Uterus (tissue), 4 donors: ENCODE results near the gene ACSF2. TPM values are rescaled to one million over a fixed set of nuclear protein-coding genes. Genes with fewer than 3 reads are reported as not detected.

Experiments used
- DNase-seq, 2 donors: peaks; one replicate each; pipeline ENCODE4 v3.0.0-alpha.2; 2019 to 2020
- H3K27ac ChIP-seq, 2 donors: fragments of 200-600 bp; sonication (generic); 1 replicate in 1 of 2; 2 replicates in 1 of 2; pipeline ENCODE4 v1.5.1; 2016 to 2018
- H3K27me3 ChIP-seq, 2 donors: fragments of 200-600 bp; sonication (generic); one replicate each; pipeline ENCODE4 v1.5.1; 2018 to 2019; ENCODE audit warnings: control low read depth in 1 of 2
- H3K36me3 ChIP-seq, 2 donors: fragments of 200-600 bp; sonication (generic); one replicate each; pipeline ENCODE4 v1.5.1; 2019; ENCODE audit warnings: control low read depth in 1 of 2
- H3K4me1 ChIP-seq, 2 donors: fragments of 200-600 bp; sonication (generic); one replicate each; pipeline ENCODE4 v1.5.1; 2018 to 2019; ENCODE audit warnings: control low read depth in 1 of 2
- H3K4me3 ChIP-seq, 2 donors: fragments of 200-600 bp; sonication (generic); 1 replicate in 1 of 2; 2 replicates in 1 of 2; pipeline ENCODE4 v1.5.1; 2018 to 2019; ENCODE audit warnings: mild to moderate bottlenecking in 1 of 2
- H3K9me3 ChIP-seq, 2 donors: fragments of 200-600 bp; sonication (generic); one replicate each; pipeline ENCODE4 v1.5.1; 2019; ENCODE audit warnings: control low read depth in 1 of 2
- POLR2A ChIP-seq, 2 donors: fragments of 450-650 bp; IDR thresholded peaks; one replicate each; pipeline ENCODE4 v1.6.1; 2016; ENCODE audit warnings: antibody characterized with exemption in 2 of 2, mild to moderate bottlenecking in 1 of 2, moderate library complexity in 1 of 2
- intact Hi-C: fragments of 100-400 bp; cut with DNase I; formaldehyde crosslinking; loops from one replicate; pipeline ENCODE4 v1.15.1; 2023; ENCODE audit warnings: low total_unique reads
- total RNA-seq, 4 donors: library from RNA; depleted of rRNA in 3 of 4; stranded (reverse); fragments of >200 nt in 3 of 4; gene quantifications; one replicate each; pipeline versions ENCODE4 v1.1.0 to v1.2.4, GENCODE V29; 2014 to 2023
- TF ChIP-seq, protein P1 (sequence below), 4 experiments: fragments of 200-600 bp in 2 of 4; fragments of 450-650 bp in 2 of 4; sonication (generic) in 2 of 4; IDR thresholded peaks; one replicate each; pipeline ENCODE4 v1.5.1; 2016 to 2019; ENCODE audit warnings: antibody characterized with exemption in 4 of 4, mild to moderate bottlenecking in 2 of 4, moderate library complexity in 1 of 4
- donor health status: DM: yes; HTN: yes; CAD: no.

Gene ACSF2
- total RNA-seq, 4 donors from 2014 or later: 16.7 to 60.6 (median 45.7) TPM

DNA sequence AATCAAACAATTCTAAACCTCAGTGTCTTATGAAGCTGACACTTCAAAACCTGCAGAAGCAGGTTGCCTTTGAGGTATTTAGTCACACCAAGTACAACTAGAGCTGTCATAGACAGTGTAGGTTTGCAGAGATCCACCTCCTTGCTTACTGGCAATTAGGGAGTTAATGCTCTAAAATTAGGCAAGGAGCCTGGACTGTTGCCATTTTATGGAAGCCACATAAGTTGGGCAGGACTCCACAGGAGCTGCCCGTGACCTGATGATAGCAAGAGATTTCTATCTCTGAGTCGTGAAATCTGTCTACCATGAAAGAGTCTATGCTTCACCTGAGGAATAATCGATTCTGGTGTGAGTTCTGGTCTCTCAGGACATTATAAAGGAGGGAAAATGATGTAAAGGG, 44.1 kb upstream of the ACSF2 start:
- no peak for DNase-seq
- no peaks in the 10 kb centered on the region for H3K4me1 ChIP-seq
- H3K27me3 ChIP-seq: no peaks in the 10 kb centered on the region
- H3K9me3 ChIP-seq: no peaks in the 10 kb centered on the region
- no peak overlapping the region for H3K27ac ChIP-seq
- no peaks in the 10 kb centered on the region for H3K36me3 ChIP-seq
- H3K4me3 ChIP-seq: no peak overlapping the region
- intact Hi-C loops: no loop called here
- TF ChIP-seq POLR2A (IDR thresholded peaks at IDR 0.05): no peak
- TF ChIP-seq, protein P1, sequence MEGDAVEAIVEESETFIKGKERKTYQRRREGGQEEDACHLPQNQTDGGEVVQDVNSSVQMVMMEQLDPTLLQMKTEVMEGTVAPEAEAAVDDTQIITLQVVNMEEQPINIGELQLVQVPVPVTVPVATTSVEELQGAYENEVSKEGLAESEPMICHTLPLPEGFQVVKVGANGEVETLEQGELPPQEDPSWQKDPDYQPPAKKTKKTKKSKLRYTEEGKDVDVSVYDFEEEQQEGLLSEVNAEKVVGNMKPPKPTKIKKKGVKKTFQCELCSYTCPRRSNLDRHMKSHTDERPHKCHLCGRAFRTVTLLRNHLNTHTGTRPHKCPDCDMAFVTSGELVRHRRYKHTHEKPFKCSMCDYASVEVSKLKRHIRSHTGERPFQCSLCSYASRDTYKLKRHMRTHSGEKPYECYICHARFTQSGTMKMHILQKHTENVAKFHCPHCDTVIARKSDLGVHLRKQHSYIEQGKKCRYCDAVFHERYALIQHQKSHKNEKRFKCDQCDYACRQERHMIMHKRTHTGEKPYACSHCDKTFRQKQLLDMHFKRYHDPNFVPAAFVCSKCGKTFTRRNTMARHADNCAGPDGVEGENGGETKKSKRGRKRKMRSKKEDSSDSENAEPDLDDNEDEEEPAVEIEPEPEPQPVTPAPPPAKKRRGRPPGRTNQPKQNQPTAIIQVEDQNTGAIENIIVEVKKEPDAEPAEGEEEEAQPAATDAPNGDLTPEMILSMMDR (IDR thresholded peaks at IDR 0.05): no peak

GRCh38 chr17:50382931-50383330, 43.1 kb upstream of the ACSF2 start:
- Histone ChIP-seq H3K4me3 (no peak overlapping the region), H3K4me1 (no peaks in the 10 kb centered on the region), H3K27me3 (no peaks in the 10 kb centered on the region), H3K27ac (no peak overlapping the region), H3K9me3 (no peaks in the 10 kb centered on the region), H3K36me3 (no peaks in the 10 kb centered on the region)
- no peak for DNase-seq
- intact Hi-C loops: no loop called here
- TF ChIP-seq, protein P1 (IDR thresholded peaks at IDR 0.05): no peak
- TF ChIP-seq POLR2A (IDR thresholded peaks at IDR 0.05): no peak

DNA sequence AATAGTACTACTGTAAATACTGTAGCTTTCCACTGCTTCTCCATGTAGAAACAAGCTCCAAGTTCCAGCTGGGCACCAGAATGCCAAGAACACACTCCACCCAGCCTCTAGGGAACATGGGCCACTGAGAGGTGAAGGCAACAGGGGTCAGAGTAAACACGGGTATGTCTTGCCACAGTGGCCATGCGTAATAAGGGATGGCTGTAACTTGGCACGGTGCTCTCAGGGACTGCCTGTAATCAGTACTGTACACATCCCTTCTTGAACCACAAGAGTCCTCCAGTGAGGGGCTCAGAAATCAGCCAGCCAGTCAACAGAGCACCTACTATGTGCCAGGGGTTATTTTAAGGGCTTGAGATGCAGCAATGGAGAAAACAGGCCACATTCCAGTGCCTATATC, 39.5 kb upstream of the ACSF2 start:
- intact Hi-C loops: no loop called here
- H3K36me3 ChIP-seq: no peaks in the 10 kb centered on the region
- H3K27me3 ChIP-seq: no peaks in the 10 kb centered on the region
- TF ChIP-seq, protein P1 (IDR thresholded peaks at IDR 0.05): no peak
- TF ChIP-seq POLR2A (IDR thresholded peaks at IDR 0.05): no peak
- no peak overlapping the region for H3K4me3 ChIP-seq
- no peak overlapping the region for H3K27ac ChIP-seq
- no peaks in the 10 kb centered on the region for H3K4me1 ChIP-seq
- H3K9me3 ChIP-seq: no peaks in the 10 kb centered on the region
- DNase-seq: no peak

DNA sequence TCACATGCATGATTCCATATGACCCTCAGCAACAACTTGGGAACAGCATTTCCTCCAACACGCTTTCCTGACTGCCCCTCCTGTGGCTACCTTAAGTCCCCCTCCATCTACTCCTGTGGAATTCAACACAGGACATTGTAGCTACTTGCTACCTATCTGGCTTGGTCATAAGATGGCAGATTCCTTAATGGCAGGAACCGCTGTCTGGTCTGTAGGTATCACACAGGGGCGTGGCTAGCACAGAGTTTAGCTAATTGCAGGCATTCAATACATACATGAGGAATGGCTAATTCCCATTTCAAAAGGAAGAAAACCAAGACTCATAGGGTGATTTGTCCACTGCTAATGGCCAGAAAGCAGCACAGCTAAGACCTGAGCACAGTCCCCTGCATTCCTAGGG, 37.3 kb upstream of the ACSF2 start:
- no peak overlapping the region for H3K4me3 ChIP-seq
- H3K27me3 ChIP-seq: no peaks in the 10 kb centered on the region
- no peak for DNase-seq
- H3K9me3 ChIP-seq: no peaks in the 10 kb centered on the region
- H3K36me3 ChIP-seq: no peaks in the 10 kb centered on the region
- no peaks in the 10 kb centered on the region for H3K4me1 ChIP-seq
- no peak overlapping the region for H3K27ac ChIP-seq
- intact Hi-C loops: no loop called here
- TF ChIP-seq POLR2A (IDR thresholded peaks at IDR 0.05): no peak
- TF ChIP-seq, protein P1 (IDR thresholded peaks at IDR 0.05): no peak

GRCh38 chr17:50389534-50389933, 36.5 kb upstream of the ACSF2 start:
- Histone ChIP-seq H3K9me3 (no peaks in the 10 kb centered on the region), H3K27me3 (no peaks in the 10 kb centered on the region), H3K36me3 (no peaks in the 10 kb centered on the region), H3K4me3 (no peak overlapping the region), H3K4me1 (no peaks in the 10 kb centered on the region), H3K27ac (no peak overlapping the region)
- intact Hi-C loops: no loop called here
- TF ChIP-seq, protein P1 (IDR thresholded peaks at IDR 0.05): no peak
- no peak for TF ChIP-seq POLR2A (IDR thresholded peaks at IDR 0.05)
- DNase-seq: no peak
